GM21367 (cell line): ENCODE results near the gene APLNR.
"Not testable (repeated sequence)": the region's sequence is repeated elsewhere in the genome, so short reads cannot be mapped to it uniquely, and the experiment has no call there.

Experiments
- ATAC-seq: cut with Tn5 transposase; IDR thresholded peaks from one replicate; pipeline ENCODE4 v1.9.1; 2021; ENCODE audit not compliant: unreplicated experiment

The APLNR gene

DNA sequence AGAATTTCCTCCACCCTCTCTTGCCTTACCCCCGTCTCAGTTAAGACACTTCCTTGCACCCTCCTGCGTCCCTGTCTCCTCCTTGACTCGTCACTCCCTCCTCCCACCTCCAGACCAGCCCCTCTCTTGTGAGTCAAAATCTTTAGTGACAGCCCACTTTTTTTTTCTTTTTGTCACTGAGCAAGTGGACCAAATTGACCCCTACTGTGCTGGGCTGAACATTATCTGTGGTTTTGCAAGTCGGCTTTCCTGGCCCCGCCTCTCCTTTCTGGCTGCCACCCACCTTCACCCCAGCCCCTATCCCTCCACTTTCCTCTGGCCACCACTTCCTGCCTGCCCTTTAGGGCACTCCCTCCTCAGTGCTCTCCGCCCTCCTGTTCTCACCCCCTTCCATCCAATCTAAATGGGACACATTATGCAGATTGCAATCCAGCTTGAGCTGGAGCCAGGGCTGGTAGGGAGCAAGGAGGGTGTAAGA is at the start of gene APLNR:
Gene APLNR, minus strand, starts transcription at position 47 of the 478 bp plus-strand sequence. CDS start 246 bp downstream, outside the sequence.
- ATAC-seq = no peak

- no peak for ATAC-seq
These were observed 46.4 kb upstream of the APLNR start for GRCh38 chr11:57283231-57283990.

GRCh38 chr11:57281546-57281945 is 44.5 kb upstream of the APLNR start:
- ATAC-seq = not testable (repeated sequence)

DNA sequence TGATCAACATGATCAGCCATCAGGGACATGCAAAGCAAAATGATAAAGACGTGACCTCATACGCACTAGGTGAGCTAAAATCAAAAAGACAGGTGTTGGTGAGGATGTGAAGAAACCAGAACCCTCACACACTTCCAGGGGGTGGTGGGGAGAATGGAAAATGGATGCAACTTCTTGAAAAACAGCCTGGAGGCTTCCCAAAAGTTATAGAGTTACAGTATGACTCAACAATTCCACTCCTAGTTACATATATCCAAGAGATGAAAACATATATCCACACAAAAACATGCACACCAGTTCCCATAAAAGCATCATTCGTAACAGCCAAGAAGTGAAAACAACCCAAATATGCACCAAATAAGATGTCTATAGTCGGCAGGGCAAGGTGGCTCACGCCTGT is 42.1 kb upstream of the APLNR start:
- no peak for ATAC-seq

GRCh38 chr11:57278721-57279095 is 41.7 kb upstream of the APLNR start:
- no peak for ATAC-seq

DNA sequence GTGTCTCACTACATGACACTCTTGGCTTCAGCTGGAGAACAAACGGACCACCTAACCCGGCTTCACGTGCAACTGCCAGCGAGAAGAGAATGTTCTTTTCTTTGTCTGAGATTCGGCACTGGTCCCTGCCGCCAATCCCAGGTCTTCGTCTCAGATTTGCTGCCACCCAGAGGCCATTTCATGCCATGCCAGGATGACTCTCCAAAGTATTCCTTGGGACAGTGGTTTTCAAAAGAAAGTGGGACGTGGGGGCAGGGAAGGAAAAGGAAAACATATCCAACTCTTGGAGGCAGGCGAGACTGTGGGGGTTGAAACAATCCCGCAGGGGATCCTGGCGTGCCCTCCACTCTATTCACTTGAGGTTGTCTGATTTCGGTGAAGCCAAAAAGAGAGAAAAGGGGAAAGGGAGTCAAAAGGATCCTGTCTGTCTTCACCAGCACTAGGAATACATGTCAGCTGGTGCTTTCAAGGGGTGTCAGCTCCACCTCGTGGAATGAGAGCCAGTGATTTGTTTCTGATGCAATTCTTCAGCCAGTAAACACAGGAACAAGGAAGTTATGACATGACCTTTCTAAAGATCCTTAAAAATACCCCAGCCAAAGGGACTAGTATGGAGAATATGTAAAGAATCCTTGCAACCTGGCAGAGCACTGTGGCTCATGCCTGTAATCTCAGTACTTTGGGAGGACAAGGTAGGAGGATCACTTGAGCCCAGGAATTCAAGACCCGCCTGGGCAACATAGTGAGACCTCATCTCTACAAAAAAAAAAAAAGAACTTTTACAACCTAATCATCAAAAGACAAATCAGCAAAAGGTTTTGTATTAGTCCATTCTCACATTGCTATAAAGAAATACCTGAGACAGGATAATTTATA is 41.0 kb upstream of the APLNR start:
- ATAC-seq = peak; percentile 77

GRCh38 chr11:57276971-57277675 is 40.1 kb upstream of the APLNR start:
- no peak for ATAC-seq

DNA sequence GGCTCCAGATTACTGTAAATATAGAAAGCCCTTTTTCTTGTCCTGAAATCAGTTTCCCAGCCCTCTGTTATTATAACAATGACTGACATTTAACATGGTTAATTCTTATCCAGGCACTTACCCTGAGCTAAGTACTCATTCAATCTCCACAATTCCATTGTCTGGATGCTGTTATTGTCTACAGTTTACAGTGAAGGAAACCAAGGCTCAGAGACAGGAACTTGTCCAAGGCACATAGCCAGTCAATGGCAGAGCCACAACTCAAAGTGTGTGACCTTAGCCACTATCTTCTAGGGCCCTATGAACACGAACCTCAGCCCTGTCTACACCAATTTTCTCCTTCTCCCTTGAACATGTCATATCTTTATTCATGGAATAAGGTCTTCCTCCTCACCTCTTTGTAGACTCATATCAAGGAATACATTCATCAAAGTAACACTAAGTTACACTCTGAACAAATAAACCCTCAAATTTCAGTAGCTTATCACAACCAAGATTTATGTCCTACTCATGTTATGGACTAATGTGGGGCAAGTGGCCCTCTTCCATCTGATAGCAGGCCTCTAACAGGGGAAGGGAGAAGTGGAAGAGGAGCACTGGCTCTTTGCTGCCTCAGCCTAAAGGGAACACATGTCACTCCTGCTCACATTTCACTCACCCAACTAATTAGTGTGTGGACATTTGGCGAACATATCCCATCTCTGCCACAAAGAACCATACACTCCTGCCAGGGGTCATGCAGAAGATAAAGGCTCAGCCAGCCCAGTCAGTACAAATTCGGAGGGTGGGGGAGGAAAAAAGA is 39.3 kb upstream of the APLNR start:
- ATAC-seq = no peak

DNA sequence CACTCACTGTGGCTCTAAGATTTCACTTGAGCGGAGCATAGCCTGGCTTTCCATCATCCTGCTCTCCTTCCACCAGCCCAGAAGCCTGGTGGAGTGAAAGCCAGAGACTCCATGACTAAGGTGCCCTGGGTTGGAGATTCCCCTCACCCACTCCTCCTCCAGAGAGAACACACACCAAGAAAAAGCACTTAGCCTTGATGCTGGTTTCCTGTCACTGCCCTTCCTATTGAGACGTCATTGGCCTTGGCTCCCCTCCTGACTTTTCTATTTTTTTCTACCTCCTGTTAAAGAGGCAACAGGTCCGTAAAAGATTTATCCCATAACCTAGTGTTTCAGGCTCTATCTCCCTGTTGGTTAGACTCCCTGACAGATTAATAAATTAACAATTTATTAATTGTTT is 38.5 kb upstream of the APLNR start:
- no peak for ATAC-seq

- ATAC-seq = no peak
These were observed 38.0 kb upstream of the APLNR start for GRCh38 chr11:57274904-57275498.

GRCh38 chr11:57273448-57274058 is 36.5 kb upstream of the APLNR start:
- ATAC-seq = no peak

- no peak for ATAC-seq
These were observed 32.5 kb upstream of the APLNR start for GRCh38 chr11:57269571-57270021.

- no peak for ATAC-seq
These were observed 29.1 kb upstream of the APLNR start for GRCh38 chr11:57266157-57266556.

GRCh38 chr11:57263351-57263750 is 26.3 kb upstream of the APLNR start:
- ATAC-seq = no peak

DNA sequence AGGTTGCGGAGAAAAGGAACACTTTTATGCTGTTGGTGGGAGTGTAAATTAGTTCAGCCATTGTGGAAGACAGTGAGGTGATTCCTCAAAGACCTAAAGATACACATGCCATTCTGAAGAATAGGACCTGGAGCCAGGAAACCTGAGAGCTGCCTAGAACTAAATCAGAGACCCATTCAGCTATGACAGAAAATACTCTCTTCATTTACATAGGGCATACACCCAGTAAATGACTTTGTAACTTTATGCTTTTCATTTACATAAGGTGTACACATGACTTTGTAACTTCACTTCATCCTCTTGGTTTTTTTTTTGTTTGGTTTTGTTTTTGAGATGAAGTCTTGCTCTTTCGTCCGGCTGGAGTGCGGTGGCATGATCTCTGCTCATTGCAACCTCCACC is 25.1 kb upstream of the APLNR start:
- ATAC-seq = no peak

GRCh38 chr11:57260937-57261783 is 24.1 kb upstream of the APLNR start:
- no peak for ATAC-seq

DNA sequence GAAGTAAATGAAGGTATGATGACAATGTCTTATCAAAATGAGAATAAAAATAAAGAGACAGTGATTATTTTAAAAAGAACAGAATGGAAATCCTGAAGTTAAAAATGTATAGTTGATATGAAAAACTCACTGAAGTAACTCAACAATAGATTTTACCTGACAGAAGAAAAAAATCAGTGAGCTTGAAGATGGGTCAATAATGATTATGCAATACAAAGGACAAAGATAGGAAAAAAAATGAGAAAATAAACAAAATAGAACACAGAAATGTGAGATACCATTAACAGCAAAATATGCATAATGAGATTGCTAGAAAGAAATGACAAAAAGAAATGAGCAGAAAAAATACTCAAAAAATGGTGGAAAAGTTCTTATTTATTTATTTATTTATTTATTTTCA is 19.1 kb upstream of the APLNR start:
- no peak for ATAC-seq

DNA sequence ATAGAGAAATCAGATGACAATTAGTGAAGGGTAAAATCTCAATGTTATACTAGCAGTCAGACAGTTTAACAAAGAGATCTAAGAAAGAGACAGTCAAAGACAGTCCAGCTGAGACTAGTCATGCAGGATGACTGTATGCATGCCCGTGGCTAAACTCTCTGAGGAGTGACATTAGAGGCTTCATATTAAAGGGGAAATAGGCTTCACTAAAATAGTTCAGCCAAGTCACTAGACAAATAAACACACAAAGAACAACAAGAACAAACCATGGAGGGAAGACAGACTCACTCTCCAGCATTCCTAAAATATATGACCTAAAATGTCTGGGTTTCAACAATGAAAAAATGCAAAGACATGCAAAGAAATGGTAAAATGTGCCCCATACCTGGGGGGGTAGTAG is 18.6 kb upstream of the APLNR start:
- no peak for ATAC-seq

DNA sequence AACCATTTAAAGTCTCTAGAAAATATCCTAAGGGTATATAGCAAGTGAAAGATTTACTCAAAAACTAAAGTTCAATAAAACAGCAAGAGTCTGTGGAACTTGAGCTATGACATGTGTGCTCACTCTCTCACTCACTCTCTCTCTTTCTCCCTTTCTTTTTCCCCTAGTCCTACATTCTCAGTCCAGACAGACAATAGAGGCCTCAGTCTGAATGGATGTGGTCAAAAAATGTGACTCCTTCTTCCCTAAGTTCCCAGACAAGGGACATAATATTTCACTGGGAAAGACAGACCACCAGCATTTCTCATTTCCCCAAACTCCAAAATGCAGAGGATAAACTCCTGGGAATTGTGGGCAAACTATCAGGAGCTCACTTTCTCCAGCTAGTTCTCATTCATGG is 17.6 kb upstream of the APLNR start:
- no peak for ATAC-seq
